Measurements from ENCODE around the gene CCDC32.
"Not testable (repeated sequence)": the region's sequence is repeated elsewhere in the genome, so short reads cannot be mapped to it uniquely, and the experiment has no call there.

Gene CCDC32

GRCh38 chr15:40593588-40594428 lies 29.0 kb upstream of the CCDC32 start, which contains the start of gene KNL1:
KNL1 (plus strand) TSS chr15:40594249; CDS start chr15:40602932, 8,683 bp downstream.
- peaks cover 13 to 26% of the 10 kb centered on the region in 2 donors for H3K4me1 ChIP-seq (ENCODE audit: control insufficient read depth in 1 of 2, insufficient read depth in 2 of 2, low read length in 2 of 2)
- H3K9me3 ChIP-seq (ENCODE audit: control insufficient read depth in 1 of 2, low read length in 2 of 2): no peaks in the 10 kb centered on the region
- no peaks in the 10 kb centered on the region for H3K27me3 ChIP-seq (ENCODE audit: control insufficient read depth in 1 of 2, insufficient read depth in 2 of 2, low read length in 2 of 2)
- peak within 1 kb of the TSS; percentile 87 for H3K27ac ChIP-seq (ENCODE audit: low read depth, low read length)
- H3K36me3 ChIP-seq (ENCODE audit: control insufficient read depth in 1 of 2, insufficient read depth in 2 of 2, low read length in 2 of 2): no peaks in the 10 kb centered on the region
- peak within 1 kb of the TSS; percentile 66 to 73 for H3K9ac ChIP-seq (ENCODE audit: low read depth in 1 of 2, low read length in 2 of 2)
- H3K4me3 ChIP-seq (ENCODE audit: low read depth in 1 of 2, low read length in 2 of 2): peak within 1 kb of the TSS; percentile 76 to 79

GRCh38 chr15:40593165-40593564 lies 28.3 kb upstream of the CCDC32 start:
- H3K27ac ChIP-seq (ENCODE audit: low read depth, low read length): no peak overlapping the region
- H3K4me1 ChIP-seq (ENCODE audit: control insufficient read depth in 1 of 2, insufficient read depth in 2 of 2, low read length in 2 of 2): peaks cover 13 to 26% of the 10 kb centered on the region in 2 donors
- no peak overlapping the region for H3K9ac ChIP-seq (ENCODE audit: low read depth in 1 of 2, low read length in 2 of 2)
- H3K4me3 ChIP-seq (ENCODE audit: low read depth in 1 of 2, low read length in 2 of 2): no peak overlapping the region
- H3K9me3 ChIP-seq (ENCODE audit: control insufficient read depth in 1 of 2, low read length in 2 of 2): no peaks in the 10 kb centered on the region
- H3K27me3 ChIP-seq (ENCODE audit: control insufficient read depth in 1 of 2, insufficient read depth in 2 of 2, low read length in 2 of 2): no peaks in the 10 kb centered on the region
- no peaks in the 10 kb centered on the region for H3K36me3 ChIP-seq (ENCODE audit: control insufficient read depth in 1 of 2, insufficient read depth in 2 of 2, low read length in 2 of 2)

GRCh38 chr15:40591389-40591788 lies 26.5 kb upstream of the CCDC32 start:
- no peak overlapping the region for H3K27ac ChIP-seq (ENCODE audit: low read depth, low read length)
- peak overlapping the region in 1 of 2 donors; percentile 13 for H3K4me3 ChIP-seq (ENCODE audit: low read depth in 1 of 2, low read length in 2 of 2)
- H3K36me3 ChIP-seq (ENCODE audit: control insufficient read depth in 1 of 2, insufficient read depth in 2 of 2, low read length in 2 of 2): no peaks in the 10 kb centered on the region
- H3K27me3 ChIP-seq (ENCODE audit: control insufficient read depth in 1 of 2, insufficient read depth in 2 of 2, low read length in 2 of 2): no peaks in the 10 kb centered on the region
- H3K4me1 ChIP-seq (ENCODE audit: control insufficient read depth in 1 of 2, insufficient read depth in 2 of 2, low read length in 2 of 2): peaks cover 13 to 26% of the 10 kb centered on the region in 2 donors
- H3K9ac ChIP-seq (ENCODE audit: low read depth in 1 of 2, low read length in 2 of 2): peak overlapping the region in 1 of 2 donors; percentile 35
- no peaks in the 10 kb centered on the region for H3K9me3 ChIP-seq (ENCODE audit: control insufficient read depth in 1 of 2, low read length in 2 of 2)

GRCh38 chr15:40590667-40591050 lies 25.8 kb upstream of the CCDC32 start:
- H3K9ac ChIP-seq (ENCODE audit: low read depth in 1 of 2, low read length in 2 of 2): peak overlapping the region in 1 of 2 donors; percentile 40
- no peak overlapping the region for H3K27ac ChIP-seq (ENCODE audit: low read depth, low read length)

GRCh38 chr15:40584191-40584590 lies 19.3 kb upstream of the CCDC32 start:
- H3K9me3 ChIP-seq (ENCODE audit: control insufficient read depth in 1 of 2, low read length in 2 of 2): peaks cover 0 to 4% of the 10 kb centered on the region in 2 donors
- H3K4me1 ChIP-seq (ENCODE audit: control insufficient read depth in 1 of 2, insufficient read depth in 2 of 2, low read length in 2 of 2): no peaks in the 10 kb centered on the region
- H3K27ac ChIP-seq (ENCODE audit: low read depth, low read length): no peak overlapping the region
- no peaks in the 10 kb centered on the region for H3K27me3 ChIP-seq (ENCODE audit: control insufficient read depth in 1 of 2, insufficient read depth in 2 of 2, low read length in 2 of 2)
- H3K9ac ChIP-seq (ENCODE audit: low read depth in 1 of 2, low read length in 2 of 2): no peak overlapping the region
- no peak overlapping the region for H3K4me3 ChIP-seq (ENCODE audit: low read depth in 1 of 2, low read length in 2 of 2)
- H3K36me3 ChIP-seq (ENCODE audit: control insufficient read depth in 1 of 2, insufficient read depth in 2 of 2, low read length in 2 of 2): no peaks in the 10 kb centered on the region

More at GRCh38 chr15:40590667-40591050, 25.8 kb upstream of the CCDC32 start:
- Histone ChIP-seq H3K4me1 (ENCODE audit: control insufficient read depth in 1 of 2, insufficient read depth in 2 of 2, low read length in 2 of 2) (peaks cover 13 to 26% of the 10 kb centered on the region in 2 donors), H3K36me3 (ENCODE audit: control insufficient read depth in 1 of 2, insufficient read depth in 2 of 2, low read length in 2 of 2) (no peaks in the 10 kb centered on the region), H3K27me3 (ENCODE audit: control insufficient read depth in 1 of 2, insufficient read depth in 2 of 2, low read length in 2 of 2) (no peaks in the 10 kb centered on the region), H3K9me3 (ENCODE audit: control insufficient read depth in 1 of 2, low read length in 2 of 2) (no peaks in the 10 kb centered on the region), H3K4me3 (ENCODE audit: low read depth in 1 of 2, low read length in 2 of 2) (peak overlapping the region in 1 of 2 donors; percentile 52)

GRCh38 chr15:40582726-40583246 lies 17.9 kb upstream of the CCDC32 start:
- H3K9ac ChIP-seq (ENCODE audit: low read depth in 1 of 2, low read length in 2 of 2): peak overlapping the region; percentile 49 to 67
- peak overlapping the region; percentile 66 to 72 for H3K4me3 ChIP-seq (ENCODE audit: low read depth in 1 of 2, low read length in 2 of 2)
- no peak overlapping the region for H3K27ac ChIP-seq (ENCODE audit: low read depth, low read length)
- H3K36me3 ChIP-seq (ENCODE audit: control insufficient read depth in 1 of 2, insufficient read depth in 2 of 2, low read length in 2 of 2): no peaks in the 10 kb centered on the region
- H3K9me3 ChIP-seq (ENCODE audit: control insufficient read depth in 1 of 2, low read length in 2 of 2): peaks cover 0 to 4% of the 10 kb centered on the region in 2 donors
- no peaks in the 10 kb centered on the region for H3K4me1 ChIP-seq (ENCODE audit: control insufficient read depth in 1 of 2, insufficient read depth in 2 of 2, low read length in 2 of 2)
- no peaks in the 10 kb centered on the region for H3K27me3 ChIP-seq (ENCODE audit: control insufficient read depth in 1 of 2, insufficient read depth in 2 of 2, low read length in 2 of 2)

- not testable (repeated sequence) for H3K9me3 ChIP-seq (ENCODE audit: control insufficient read depth in 1 of 2, low read length in 2 of 2); H3K4me3 ChIP-seq (ENCODE audit: low read depth in 1 of 2, low read length in 2 of 2); H3K9ac ChIP-seq (ENCODE audit: low read depth in 1 of 2, low read length in 2 of 2); H3K27me3 ChIP-seq (ENCODE audit: control insufficient read depth in 1 of 2, insufficient read depth in 2 of 2, low read length in 2 of 2); H3K27ac ChIP-seq (ENCODE audit: low read depth, low read length); H3K36me3 ChIP-seq (ENCODE audit: control insufficient read depth in 1 of 2, insufficient read depth in 2 of 2, low read length in 2 of 2); H3K4me1 ChIP-seq (ENCODE audit: control insufficient read depth in 1 of 2, insufficient read depth in 2 of 2, low read length in 2 of 2)
Observed at GRCh38 chr15:40581796-40582195, 17.0 kb upstream of the CCDC32 start.

GRCh38 chr15:40578892-40579291 lies 14.1 kb upstream of the CCDC32 start:
- H3K9me3 ChIP-seq (ENCODE audit: control insufficient read depth in 1 of 2, low read length in 2 of 2): peaks cover 0 to 4% of the 10 kb centered on the region in 2 donors
- H3K27me3 ChIP-seq (ENCODE audit: control insufficient read depth in 1 of 2, insufficient read depth in 2 of 2, low read length in 2 of 2): no peaks in the 10 kb centered on the region
- H3K36me3 ChIP-seq (ENCODE audit: control insufficient read depth in 1 of 2, insufficient read depth in 2 of 2, low read length in 2 of 2): peaks cover 3 to 10% of the 10 kb centered on the region in 2 donors
- H3K4me1 ChIP-seq (ENCODE audit: control insufficient read depth in 1 of 2, insufficient read depth in 2 of 2, low read length in 2 of 2): no peaks in the 10 kb centered on the region
- no peak overlapping the region for H3K4me3 ChIP-seq (ENCODE audit: low read depth in 1 of 2, low read length in 2 of 2)
- no peak overlapping the region for H3K9ac ChIP-seq (ENCODE audit: low read depth in 1 of 2, low read length in 2 of 2)
- no peak overlapping the region for H3K27ac ChIP-seq (ENCODE audit: low read depth, low read length)

- not testable (repeated sequence) for H3K9ac ChIP-seq (ENCODE audit: low read depth in 1 of 2, low read length in 2 of 2); H3K9me3 ChIP-seq (ENCODE audit: control insufficient read depth in 1 of 2, low read length in 2 of 2); H3K27me3 ChIP-seq (ENCODE audit: control insufficient read depth in 1 of 2, insufficient read depth in 2 of 2, low read length in 2 of 2); H3K27ac ChIP-seq (ENCODE audit: low read depth, low read length); H3K4me1 ChIP-seq (ENCODE audit: control insufficient read depth in 1 of 2, insufficient read depth in 2 of 2, low read length in 2 of 2); H3K4me3 ChIP-seq (ENCODE audit: low read depth in 1 of 2, low read length in 2 of 2)
- peaks cover 10 to 19% of the 10 kb centered on the region in 2 donors for H3K36me3 ChIP-seq (ENCODE audit: control insufficient read depth in 1 of 2, insufficient read depth in 2 of 2, low read length in 2 of 2)
Observed at GRCh38 chr15:40576914-40577313, 12.1 kb upstream of the CCDC32 start.

- H3K27me3 ChIP-seq (ENCODE audit: control insufficient read depth in 1 of 2, insufficient read depth in 2 of 2, low read length in 2 of 2): no peaks in the 10 kb centered on the region
- H3K36me3 ChIP-seq (ENCODE audit: control insufficient read depth in 1 of 2, insufficient read depth in 2 of 2, low read length in 2 of 2): peaks cover 10 to 26% of the 10 kb centered on the region in 2 donors
- H3K9ac ChIP-seq (ENCODE audit: low read depth in 1 of 2, low read length in 2 of 2): no peak overlapping the region
- no peak overlapping the region for H3K27ac ChIP-seq (ENCODE audit: low read depth, low read length)
- H3K4me3 ChIP-seq (ENCODE audit: low read depth in 1 of 2, low read length in 2 of 2): no peak overlapping the region
- no peaks in the 10 kb centered on the region for H3K9me3 ChIP-seq (ENCODE audit: control insufficient read depth in 1 of 2, low read length in 2 of 2)
- peaks cover 6 to 7% of the 10 kb centered on the region in 2 donors for H3K4me1 ChIP-seq (ENCODE audit: control insufficient read depth in 1 of 2, insufficient read depth in 2 of 2, low read length in 2 of 2)
Observed at GRCh38 chr15:40575113-40575512, 10.3 kb upstream of the CCDC32 start.
